Measurements from ENCODE around the gene SPACA9. TPM values are rescaled to one million over a fixed set of nuclear protein-coding genes. Genes with fewer than 3 reads are reported as not detected.

SPACA9 gene
- total RNA-seq, 2 donors from 2014 or later, result 1.1 to 2.7 TPM

DNA sequence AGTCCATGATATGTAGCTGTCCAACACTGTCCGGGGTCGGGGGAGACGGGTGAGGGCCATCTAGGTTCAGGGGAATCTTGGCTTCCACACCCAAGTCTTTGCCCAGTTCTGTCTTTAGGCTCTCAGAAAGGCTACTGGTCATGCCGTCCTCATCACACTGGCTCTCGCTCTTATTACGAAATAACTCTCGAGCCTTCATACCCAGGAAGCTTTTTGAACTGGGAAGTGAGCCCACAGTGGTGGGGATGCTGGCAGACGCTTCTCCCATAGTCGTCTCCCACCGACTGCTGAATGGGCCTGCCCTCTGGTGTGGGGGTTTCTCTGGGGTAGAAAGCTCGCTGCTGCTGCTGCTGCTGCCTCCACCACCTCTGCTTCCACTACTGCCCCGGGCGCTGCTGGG lies 17.6 kb downstream of the SPACA9 start:
- intact Hi-C loops (cut with DNase I), result no loop called here
- H3K9me3 ChIP-seq, result no peaks in the 10 kb centered on the region
- no peak overlapping the region for H3K9ac ChIP-seq (ENCODE audit: low read depth in 2 of 2, low read length in 2 of 2)
- no peak overlapping the region for H3K4me3 ChIP-seq
- no peak for DNase-seq
- no peaks in the 10 kb centered on the region for H3K4me1 ChIP-seq
- H3K27ac ChIP-seq, result no peak overlapping the region
- no peaks in the 10 kb centered on the region for H3K27me3 ChIP-seq
- TF ChIP-seq, protein P1, sequence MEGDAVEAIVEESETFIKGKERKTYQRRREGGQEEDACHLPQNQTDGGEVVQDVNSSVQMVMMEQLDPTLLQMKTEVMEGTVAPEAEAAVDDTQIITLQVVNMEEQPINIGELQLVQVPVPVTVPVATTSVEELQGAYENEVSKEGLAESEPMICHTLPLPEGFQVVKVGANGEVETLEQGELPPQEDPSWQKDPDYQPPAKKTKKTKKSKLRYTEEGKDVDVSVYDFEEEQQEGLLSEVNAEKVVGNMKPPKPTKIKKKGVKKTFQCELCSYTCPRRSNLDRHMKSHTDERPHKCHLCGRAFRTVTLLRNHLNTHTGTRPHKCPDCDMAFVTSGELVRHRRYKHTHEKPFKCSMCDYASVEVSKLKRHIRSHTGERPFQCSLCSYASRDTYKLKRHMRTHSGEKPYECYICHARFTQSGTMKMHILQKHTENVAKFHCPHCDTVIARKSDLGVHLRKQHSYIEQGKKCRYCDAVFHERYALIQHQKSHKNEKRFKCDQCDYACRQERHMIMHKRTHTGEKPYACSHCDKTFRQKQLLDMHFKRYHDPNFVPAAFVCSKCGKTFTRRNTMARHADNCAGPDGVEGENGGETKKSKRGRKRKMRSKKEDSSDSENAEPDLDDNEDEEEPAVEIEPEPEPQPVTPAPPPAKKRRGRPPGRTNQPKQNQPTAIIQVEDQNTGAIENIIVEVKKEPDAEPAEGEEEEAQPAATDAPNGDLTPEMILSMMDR (IDR thresholded peaks at IDR 0.05), result no peak
- peaks cover 12% of the 10 kb centered on the region for H3K36me3 ChIP-seq

DNA sequence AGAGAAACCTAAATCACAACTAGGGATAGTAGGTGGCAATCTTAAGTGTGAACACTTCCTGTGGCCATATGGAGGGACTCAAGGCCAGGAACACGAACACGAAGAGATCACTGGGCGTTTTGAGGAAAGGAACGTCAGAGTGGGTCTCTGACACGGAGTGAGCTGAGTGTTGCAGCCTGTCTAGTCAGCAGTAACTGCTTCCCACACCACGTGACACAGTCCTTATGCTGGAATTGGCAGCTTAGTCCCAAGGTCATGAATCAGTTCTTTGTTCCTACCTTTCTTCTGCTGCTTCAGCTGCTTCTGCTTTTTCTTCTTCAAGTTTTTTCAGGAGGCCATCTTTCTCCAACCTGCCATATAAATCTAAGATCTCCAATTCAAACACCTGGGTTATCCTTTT lies 18.2 kb downstream of the SPACA9 start:
- H3K4me1 ChIP-seq, result no peaks in the 10 kb centered on the region
- intact Hi-C loops (cut with DNase I), result no loop called here
- no peak overlapping the region for H3K27ac ChIP-seq
- TF ChIP-seq, protein P1 (IDR thresholded peaks at IDR 0.05), result no peak
- H3K4me3 ChIP-seq, result no peak overlapping the region
- no peak overlapping the region for H3K9ac ChIP-seq (ENCODE audit: low read depth in 2 of 2, low read length in 2 of 2)
- H3K27me3 ChIP-seq, result no peaks in the 10 kb centered on the region
- peaks cover 12% of the 10 kb centered on the region for H3K36me3 ChIP-seq
- no peaks in the 10 kb centered on the region for H3K9me3 ChIP-seq
- no peak for DNase-seq

DNA sequence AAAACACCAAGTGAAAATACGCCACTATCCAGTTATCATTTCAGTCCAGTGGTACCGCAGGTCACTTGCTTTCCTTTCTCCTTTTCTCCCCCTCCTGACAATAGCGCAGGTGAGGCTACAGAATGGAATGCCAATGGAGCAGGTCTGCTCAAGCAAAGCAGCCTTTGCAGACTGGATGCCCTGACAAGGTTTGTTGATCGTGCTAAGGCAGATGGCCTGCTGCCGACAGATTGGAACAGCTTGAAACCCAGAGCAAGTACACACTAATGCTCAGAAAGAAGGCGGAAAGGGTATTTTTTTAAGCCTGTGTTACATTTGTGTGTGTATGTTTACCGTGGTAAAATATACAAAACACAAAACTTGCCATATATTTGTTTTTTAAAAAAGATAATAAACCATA lies 19.4 kb downstream of the SPACA9 start:
- H3K4me1 ChIP-seq, result no peaks in the 10 kb centered on the region
- intact Hi-C loops (cut with DNase I), result no loop called here
- H3K9me3 ChIP-seq, result no peaks in the 10 kb centered on the region
- TF ChIP-seq, protein P1 (IDR thresholded peaks at IDR 0.05), result no peak
- no peaks in the 10 kb centered on the region for H3K27me3 ChIP-seq
- H3K9ac ChIP-seq (ENCODE audit: low read depth in 2 of 2, low read length in 2 of 2), result no peak overlapping the region
- DNase-seq, result no peak
- no peak overlapping the region for H3K4me3 ChIP-seq
- no peak overlapping the region for H3K27ac ChIP-seq
- H3K36me3 ChIP-seq, result peaks cover 12% of the 10 kb centered on the region

DNA sequence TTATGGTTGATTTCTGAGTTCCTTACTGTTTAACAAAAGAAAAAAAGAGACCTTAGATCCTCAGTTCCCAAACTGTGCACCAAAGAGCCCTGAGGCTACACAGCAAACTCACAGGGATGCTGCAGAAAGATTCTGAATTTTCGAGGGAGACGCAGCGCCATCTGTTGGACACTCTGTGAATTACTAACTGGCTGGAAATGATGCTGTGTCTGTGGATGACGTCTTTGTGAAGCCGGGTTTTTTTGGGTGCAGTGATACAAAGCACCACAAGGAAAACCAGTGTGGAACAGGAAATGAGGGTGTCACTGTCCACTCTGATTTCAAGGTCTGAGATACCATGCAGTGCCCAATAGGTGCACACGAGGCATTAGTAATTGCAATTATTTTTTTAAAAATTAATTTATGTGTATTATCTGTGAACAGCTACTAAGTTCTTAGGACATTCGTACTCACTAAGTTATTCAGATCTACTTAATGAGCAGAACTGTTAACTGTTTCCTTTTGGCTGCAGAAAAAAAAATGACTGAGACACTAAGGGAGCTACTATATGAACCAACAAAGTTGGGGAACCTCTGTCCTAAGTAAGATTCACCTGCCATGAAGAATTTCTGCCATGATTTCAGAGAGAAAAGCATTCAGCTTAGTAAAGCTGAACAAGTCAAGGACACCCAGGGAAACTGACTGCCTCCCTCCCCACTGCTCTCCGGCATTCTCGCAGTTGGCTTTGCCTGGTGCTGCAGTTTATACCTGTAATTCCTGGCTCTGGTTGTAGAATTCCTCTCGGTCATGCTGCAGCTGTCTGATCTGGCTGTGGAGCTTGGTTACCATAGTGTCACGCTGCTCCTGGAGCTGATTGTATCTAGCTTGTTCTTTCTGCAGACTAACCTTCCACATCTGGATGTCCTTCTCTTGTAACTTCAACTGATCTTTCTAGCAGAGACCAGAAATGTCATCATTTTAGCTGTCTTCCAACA lies 23.4 kb downstream of the SPACA9 start:
- intact Hi-C loops (cut with DNase I), result loop anchor here (5.0 kb wide), 2 partner anchors 70 to 90 kb away; no protein-coding TSS in a partner anchor
- H3K27ac ChIP-seq, result no peak overlapping the region
- peaks cover 12% of the 10 kb centered on the region for H3K36me3 ChIP-seq
- no peaks in the 10 kb centered on the region for H3K9me3 ChIP-seq
- TF ChIP-seq, protein P1 (IDR thresholded peaks at IDR 0.05), result peak; percentile 89
- H3K9ac ChIP-seq (ENCODE audit: low read depth in 2 of 2, low read length in 2 of 2), result no peak overlapping the region
- no peaks in the 10 kb centered on the region for H3K4me1 ChIP-seq
- H3K27me3 ChIP-seq, result no peaks in the 10 kb centered on the region
- H3K4me3 ChIP-seq, result no peak overlapping the region
- DNase-seq, result peak; percentile 65

DNA sequence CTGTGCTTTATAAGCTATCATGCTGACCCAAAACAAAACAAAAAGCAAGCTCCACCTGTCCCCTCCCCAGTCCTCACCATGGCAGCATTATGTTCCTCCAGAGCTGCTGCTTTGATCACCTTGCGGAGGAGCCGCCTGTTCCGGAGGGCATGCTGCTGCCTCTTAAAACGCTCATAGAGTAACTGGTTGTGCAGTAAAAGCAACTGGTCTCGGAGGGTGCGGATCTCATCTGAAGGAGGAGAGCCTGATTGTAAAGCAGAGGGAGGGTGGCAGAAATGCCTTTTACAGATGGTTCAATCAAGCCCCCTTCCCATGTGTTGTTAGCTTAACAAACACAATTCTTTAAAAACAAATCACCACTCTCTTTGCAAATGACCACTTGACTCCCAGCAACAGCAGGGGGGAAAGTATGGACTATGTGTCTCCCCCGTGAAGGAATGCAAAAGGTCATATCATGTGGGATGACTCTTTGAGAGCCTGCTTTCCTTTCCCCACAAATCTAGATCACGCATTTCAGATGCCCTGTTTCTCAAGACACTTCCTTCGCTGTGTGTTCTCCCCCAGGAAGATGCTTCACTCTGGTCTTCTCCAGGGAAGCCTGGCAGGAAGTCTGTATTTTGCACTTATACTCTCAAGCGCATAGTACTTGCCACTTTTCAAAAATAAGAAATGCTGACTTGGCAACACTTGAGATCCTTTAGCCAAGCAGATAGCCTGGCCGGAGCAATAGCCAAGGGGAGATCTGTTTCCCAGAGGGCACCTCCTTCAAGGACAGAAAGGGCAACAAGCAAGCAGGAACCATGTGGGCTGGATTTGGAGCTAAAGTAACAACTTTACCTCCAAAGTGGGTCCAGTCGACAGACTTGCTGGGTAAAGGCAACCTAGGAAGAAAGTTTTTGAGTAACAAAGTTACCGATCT lies 25.1 kb downstream of the SPACA9 start:
- intact Hi-C loops (cut with DNase I), result loop anchor here (5.0 kb wide), 2 partner anchors 68 to 92 kb away; no protein-coding TSS in a partner anchor
- TF ChIP-seq, protein P1 (IDR thresholded peaks at IDR 0.05), result no peak
- no peak overlapping the region for H3K27ac ChIP-seq
- no peaks in the 10 kb centered on the region for H3K27me3 ChIP-seq
- H3K9me3 ChIP-seq, result no peaks in the 10 kb centered on the region
- no peaks in the 10 kb centered on the region for H3K4me1 ChIP-seq
- DNase-seq, result no peak
- H3K4me3 ChIP-seq, result no peak overlapping the region
- peaks cover 12% of the 10 kb centered on the region for H3K36me3 ChIP-seq
- no peak overlapping the region for H3K9ac ChIP-seq (ENCODE audit: low read depth in 2 of 2, low read length in 2 of 2)

Data from colonic mucosa (tissue), 4 donors.